ENCODE data around the gene CCDC85A.

CCDC85A gene

GRCh38 chr2:56379066-56379465 lies 195.3 kb downstream of the CCDC85A start:
- no peak for DNase-seq

- no peak for DNase-seq
Measured at GRCh38 chr2:56380861-56381260, 197.1 kb downstream of the CCDC85A start.

GRCh38 chr2:56382466-56382865 lies 198.7 kb downstream of the CCDC85A start:
- DNase-seq: no peak

- no peak for DNase-seq
Measured at GRCh38 chr2:56386657-56387056, 202.9 kb downstream of the CCDC85A start.

- no peak for DNase-seq
Measured at GRCh38 chr2:56390644-56391043, 206.9 kb downstream of the CCDC85A start.

- DNase-seq: no peak
Measured at GRCh38 chr2:56410140-56410539, 226.3 kb downstream of the CCDC85A start.

GRCh38 chr2:56416500-56417176 lies 232.8 kb downstream of the CCDC85A start:
- no peak for DNase-seq
